ENCODE results near the gene HIGD2A. TPM values are rescaled to one million over a fixed set of nuclear protein-coding genes. Genes with fewer than 3 reads are reported as not detected.
A peak's percentile ranks its signal among the peaks of the same experiment; 100 is the strongest.

The HIGD2A gene
- 172 and 187 TPM in 2 replicates for total RNA-seq (2014; rRNA removed; shearing (Covaris generic))
- polyA plus RNA-seq (2014; cell fraction: nucleus; rRNA removed), result 72.6 and 92.1 TPM in 2 replicates

DNA sequence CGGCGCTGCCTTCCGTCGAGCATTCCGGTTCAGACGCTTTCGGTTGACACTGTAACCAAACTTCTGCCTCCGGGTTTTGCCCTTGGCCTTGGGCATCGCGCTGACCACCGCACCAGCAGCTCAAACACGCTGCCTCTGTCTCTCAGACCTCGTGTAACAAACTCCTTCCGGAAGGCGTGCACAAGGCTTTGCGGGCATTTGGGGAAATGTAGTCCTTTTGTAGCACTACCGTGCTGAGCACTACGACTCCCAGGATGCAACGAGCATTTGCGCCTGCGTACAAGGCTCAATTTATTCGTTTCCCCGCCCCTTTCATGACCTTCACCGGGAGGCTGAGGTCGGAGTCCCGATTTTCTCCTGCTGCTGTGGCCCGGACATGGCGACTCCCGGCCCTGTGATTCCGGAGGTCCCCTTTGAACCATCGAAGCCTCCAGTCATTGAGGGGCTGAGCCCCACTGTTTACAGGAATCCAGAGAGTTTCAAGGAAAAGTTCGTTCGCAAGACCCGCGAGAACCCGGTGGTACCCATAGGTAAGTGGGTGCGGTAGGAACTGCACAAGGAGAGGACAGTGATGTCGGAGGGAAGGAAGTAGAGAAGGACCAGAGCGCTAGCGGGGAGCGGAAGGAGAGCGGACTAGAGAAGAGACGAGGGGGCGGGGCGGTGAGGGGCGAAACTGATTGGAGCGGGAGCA, at the start of gene HIGD2A, which contains the start of gene NOP16:
Gene HIGD2A (plus strand): TSS at position 308 of the 691 bp plus-strand sequence. CDS start 69 bp downstream, at position 377.
Gene NOP16 (minus strand): TSS at position 155 of the 691 bp plus-strand sequence. CDS start 59 bp downstream, at position 96.
- peak; percentile 99 for DNase-seq (ENCODE audit: extremely low read depth, low read depth)

- no peak for DNase-seq (ENCODE audit: extremely low read depth, low read depth)
Observed at GRCh38 chr5:176339304-176339703, 49.2 kb upstream of the HIGD2A start.

- no peak for DNase-seq (ENCODE audit: extremely low read depth, low read depth)
Observed at GRCh38 chr5:176341325-176342157, 47.0 kb upstream of the HIGD2A start.

DNA sequence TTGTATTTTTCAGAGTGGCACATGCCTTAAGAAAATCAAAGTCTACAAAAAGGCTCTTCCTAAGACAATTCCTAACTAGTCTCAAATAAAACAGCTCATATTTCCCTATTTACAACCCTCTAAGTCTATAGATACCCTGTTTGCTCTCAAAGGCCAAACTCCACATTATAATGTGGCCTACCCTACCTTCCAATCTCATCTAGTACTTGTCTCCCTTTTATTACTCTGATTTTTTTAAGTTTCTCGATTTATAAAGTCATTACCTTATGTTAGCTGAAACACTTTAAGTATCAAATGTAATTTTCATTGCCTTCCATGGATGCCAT, 46.4 kb upstream of the HIGD2A start:
- DNase-seq (ENCODE audit: extremely low read depth, low read depth), result no peak

DNA sequence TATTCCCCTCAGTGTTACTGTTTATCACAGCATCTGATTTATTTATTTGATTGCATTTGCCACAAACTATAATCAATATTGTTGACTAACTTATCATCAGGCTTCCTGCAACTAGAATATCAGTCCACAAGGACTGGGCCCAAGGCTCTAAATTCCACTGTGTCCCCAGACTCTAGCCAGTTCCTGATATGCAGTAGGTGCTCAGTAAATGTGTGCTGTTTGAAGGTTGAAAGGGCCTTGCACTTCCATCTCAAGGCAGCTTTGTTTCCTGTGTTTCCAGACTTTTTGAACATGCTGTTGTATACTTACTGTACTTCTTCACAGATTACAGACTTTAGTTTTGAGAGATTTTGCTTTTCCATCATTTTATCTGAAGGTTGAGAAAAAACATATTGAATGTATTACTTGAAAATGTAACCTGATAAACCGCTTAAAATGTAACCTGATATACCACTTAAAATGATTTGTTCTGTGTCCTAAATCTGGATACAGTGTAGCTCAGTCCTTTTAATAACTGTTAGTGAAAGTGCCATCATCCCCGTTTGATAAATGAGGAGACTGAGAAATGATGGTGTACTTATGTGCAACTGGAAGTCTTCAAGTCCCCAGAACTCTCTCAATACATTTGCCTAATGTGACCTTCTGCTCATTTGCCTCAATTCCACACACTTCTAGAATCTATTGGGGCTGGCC, 45.6 kb upstream of the HIGD2A start:
- no peak for DNase-seq (ENCODE audit: extremely low read depth, low read depth)

DNA sequence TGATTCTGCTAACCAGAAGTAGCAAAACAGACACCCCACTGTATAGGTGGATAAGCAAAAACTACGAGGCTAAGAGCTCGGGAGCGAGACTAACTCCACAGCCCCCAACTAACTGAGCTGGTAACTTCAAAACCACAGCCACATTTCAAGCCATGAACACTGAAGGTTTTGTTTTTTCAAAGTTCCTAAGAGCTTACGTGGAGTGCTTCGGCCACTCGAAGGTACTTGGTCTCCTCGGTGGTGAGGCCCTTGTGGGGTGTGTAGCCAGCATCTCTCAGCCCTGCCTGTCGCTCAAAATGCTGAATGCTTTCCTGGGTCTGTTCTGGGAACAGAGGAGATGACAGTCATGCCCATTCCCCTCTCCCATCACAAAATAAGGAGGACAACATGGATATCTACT, 38.1 kb upstream of the HIGD2A start:
- no peak for DNase-seq (ENCODE audit: extremely low read depth, low read depth)

DNA sequence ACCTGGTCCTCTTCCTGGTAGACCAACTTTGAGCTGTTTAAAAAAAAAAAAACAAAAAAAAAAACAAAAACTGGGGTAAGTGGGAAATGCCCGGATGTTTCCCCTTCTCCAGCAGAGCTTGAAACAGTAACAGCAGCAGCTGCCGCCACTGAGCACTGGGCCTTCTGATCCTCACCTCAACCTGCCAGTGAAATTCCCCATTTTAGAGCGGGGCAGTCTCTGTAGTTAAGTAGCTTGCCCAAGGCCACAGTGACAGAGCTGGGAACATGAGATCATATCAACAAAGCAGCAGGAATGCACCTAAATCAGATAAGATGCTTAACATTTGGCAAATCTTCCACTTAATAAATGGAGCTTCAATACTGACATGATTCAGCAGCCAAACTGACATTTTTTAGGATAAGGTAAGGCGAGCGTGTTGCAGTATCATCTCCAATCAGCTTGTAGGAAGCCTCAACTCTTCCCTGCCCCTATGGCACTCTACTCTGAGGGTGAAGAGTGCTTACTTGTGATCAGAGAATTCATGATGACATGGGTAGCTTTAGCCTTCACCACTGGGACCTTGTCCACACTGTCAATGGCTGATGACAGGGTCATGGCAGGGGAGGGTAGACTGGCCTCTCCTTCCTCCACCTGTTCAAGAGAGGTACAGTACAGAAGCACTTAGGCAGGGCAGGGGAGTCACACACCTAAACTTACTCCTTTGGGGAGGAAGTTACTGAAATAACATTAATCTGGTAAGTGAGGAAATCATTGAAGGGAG, 36.3 kb upstream of the HIGD2A start:
- DNase-seq (ENCODE audit: extremely low read depth, low read depth), result no peak

DNA sequence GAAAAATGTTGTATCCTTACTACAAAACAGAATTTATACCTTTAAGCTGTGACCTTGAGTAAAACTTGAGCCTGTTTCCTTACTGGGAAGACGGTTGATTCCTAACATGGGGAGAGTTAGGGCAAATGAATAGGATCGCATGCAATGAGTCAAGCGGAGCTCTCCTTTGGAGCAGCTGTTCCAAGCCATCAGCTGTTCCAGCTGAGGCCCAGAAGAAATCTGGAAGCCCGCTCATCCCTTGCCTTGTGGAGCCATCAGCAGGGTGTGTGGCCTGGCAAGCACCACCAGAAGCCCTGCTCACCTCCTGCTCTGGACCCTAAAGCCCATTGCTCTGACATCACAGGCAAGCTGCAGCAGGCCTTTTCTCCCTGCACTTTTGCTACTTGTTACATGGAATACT, 35.0 kb upstream of the HIGD2A start:
- no peak for DNase-seq (ENCODE audit: extremely low read depth, low read depth)

GRCh38 chr5:176355400-176356178, 33.0 kb upstream of the HIGD2A start:
- DNase-seq (ENCODE audit: extremely low read depth, low read depth), result no peak

DNA sequence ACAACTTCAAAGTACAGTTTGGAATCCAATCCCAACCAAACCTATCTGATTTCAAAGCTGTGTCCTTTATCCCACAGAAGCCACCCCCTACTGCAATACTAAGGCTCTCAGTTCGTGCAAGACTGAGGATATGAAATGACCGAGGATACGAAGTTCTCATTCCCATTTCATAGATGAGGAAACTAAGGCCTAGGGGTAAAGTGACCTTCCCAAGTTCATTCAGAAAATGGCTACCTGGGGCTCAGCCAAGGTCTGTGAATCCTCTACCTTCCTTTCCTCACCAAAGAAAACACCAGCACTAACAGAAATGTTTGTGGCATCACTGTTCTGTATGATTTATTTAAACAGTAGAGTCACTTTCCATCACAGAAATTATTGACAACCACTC, 32.4 kb upstream of the HIGD2A start:
- DNase-seq (ENCODE audit: extremely low read depth, low read depth), result no peak

GRCh38 chr5:176359658-176360057, 28.9 kb upstream of the HIGD2A start:
- DNase-seq (ENCODE audit: extremely low read depth, low read depth), result no peak

DNA sequence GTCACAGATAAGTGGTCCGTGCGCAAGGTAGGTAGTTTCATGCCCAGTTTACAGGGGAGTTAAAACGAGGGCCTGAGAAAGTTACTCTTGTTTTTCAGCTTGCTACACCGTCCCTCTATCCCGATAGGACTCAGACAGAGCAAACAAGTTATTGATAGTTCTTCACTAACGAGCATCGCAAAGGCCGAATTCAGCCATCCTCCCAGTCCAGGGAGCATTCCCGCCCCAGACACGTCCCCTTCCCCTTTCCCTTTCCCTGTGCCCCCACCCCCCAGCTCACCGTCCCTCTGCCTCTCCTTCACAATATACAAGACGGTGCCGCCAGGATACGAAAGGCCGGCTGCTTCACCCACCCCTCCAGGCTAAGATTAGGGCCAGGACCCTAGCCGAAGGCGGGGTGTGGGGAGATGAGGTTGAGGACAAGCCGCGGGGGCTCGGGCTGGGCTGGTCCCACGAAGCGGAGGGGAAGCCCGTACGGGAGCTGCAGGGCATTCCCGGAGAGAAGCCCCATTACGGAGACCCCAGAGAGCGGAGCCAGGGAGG, 27.6 kb upstream of the HIGD2A start:
- DNase-seq (ENCODE audit: extremely low read depth, low read depth), result no peak

- DNase-seq (ENCODE audit: extremely low read depth, low read depth), result peak; percentile 86
Observed at GRCh38 chr5:176361437-176362232, 26.9 kb upstream of the HIGD2A start, which contains the start of gene KIAA1191. Gene KIAA1191 (minus strand): TSS chr5:176361764. CDS start chr5:176359508, 2,256 bp downstream.

DNA sequence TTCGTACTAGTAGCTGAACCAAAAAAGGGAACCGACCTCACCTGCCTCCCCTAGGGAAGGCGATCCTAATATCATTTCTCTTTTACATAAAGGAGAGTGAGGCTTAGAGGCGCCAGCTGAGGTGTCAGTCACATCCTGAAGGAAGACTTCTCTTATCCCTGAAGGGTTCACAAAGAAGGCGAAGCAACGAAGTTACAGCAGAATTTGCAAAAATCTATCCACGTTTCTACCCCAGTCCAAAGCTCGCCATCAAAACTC, 26.4 kb upstream of the HIGD2A start:
- no peak for DNase-seq (ENCODE audit: extremely low read depth, low read depth)

- DNase-seq (ENCODE audit: extremely low read depth, low read depth), result no peak
Observed at GRCh38 chr5:176364765-176365350, 23.7 kb upstream of the HIGD2A start.

- DNase-seq (ENCODE audit: extremely low read depth, low read depth), result no peak
Observed at GRCh38 chr5:176365351-176366231, 23.0 kb upstream of the HIGD2A start, which contains the start of gene ARL10. Gene ARL10 (plus strand): TSS chr5:176365487. CDS start chr5:176365564, 77 bp downstream.

- no peak for DNase-seq (ENCODE audit: extremely low read depth, low read depth)
Observed at GRCh38 chr5:176366232-176366894, 22.2 kb upstream of the HIGD2A start.

Measured in NCI-H460 (cell line).